Activated CD8-positive, alpha-beta memory T cell treated with anti-CD3 and anti-CD28 coated beads, Interleukin-2, amount 10 ng/mL, durations not matched to agents 7 days and 5 days (primary cell): Measurements from ENCODE around the gene CPN1. TPM values are rescaled to one million over a fixed set of nuclear protein-coding genes. Genes with fewer than 3 reads are reported as not detected.

Experiments used
- ATAC-seq: fragments of 150-1000 bp; cut with Tn5 transposase; one replicate; pipeline ENCODE4 v1.10.0; 2021; ENCODE audit warnings: moderate library complexity
- CTCF ChIA-PET: fragments of 350-600 bp; sonication (Branson Sonifier 250); formaldehyde crosslinking; loops from one replicate; lab custom pipeline; 2021; ENCODE audit warnings: antibody characterized with exemption; lab: Charles Lee
- DNase-seq: peaks from one replicate; pipeline ENCODE4 v3.0.0-alpha.2; 2020
- H3K27ac Mint-ChIP-seq: one replicate; pipeline ENCODE4 v1.8.0; 2021; ENCODE audit warnings: mild to moderate bottlenecking, mixed read lengths
- H3K27me3 Mint-ChIP-seq: one replicate; pipeline ENCODE4 v1.8.0; 2021; ENCODE audit warnings: mixed read lengths
- H3K36me3 Mint-ChIP-seq: one replicate; pipeline ENCODE4 v1.8.0; 2021; ENCODE audit warnings: mild to moderate bottlenecking, mixed read lengths
- H3K4me1 Mint-ChIP-seq: one replicate; pipeline ENCODE4 v1.8.0; 2021; ENCODE audit warnings: mixed read lengths
- H3K4me3 Mint-ChIP-seq: one replicate; pipeline ENCODE4 v1.8.0; 2021; ENCODE audit warnings: mild to moderate bottlenecking, moderate library complexity, mixed read lengths
- H3K9me3 Mint-ChIP-seq: one replicate; pipeline ENCODE4 v1.8.0; 2022; ENCODE audit warnings: low read depth, mixed read lengths
- total RNA-seq, 2 experiments: library from RNA; stranded (reverse); gene quantifications; one replicate each; pipeline ENCODE4 v1.2.3, GENCODE V29; 2021

CPN1 gene
- total RNA-seq, 2 experiments from 2014 or later = not detected

DNA sequence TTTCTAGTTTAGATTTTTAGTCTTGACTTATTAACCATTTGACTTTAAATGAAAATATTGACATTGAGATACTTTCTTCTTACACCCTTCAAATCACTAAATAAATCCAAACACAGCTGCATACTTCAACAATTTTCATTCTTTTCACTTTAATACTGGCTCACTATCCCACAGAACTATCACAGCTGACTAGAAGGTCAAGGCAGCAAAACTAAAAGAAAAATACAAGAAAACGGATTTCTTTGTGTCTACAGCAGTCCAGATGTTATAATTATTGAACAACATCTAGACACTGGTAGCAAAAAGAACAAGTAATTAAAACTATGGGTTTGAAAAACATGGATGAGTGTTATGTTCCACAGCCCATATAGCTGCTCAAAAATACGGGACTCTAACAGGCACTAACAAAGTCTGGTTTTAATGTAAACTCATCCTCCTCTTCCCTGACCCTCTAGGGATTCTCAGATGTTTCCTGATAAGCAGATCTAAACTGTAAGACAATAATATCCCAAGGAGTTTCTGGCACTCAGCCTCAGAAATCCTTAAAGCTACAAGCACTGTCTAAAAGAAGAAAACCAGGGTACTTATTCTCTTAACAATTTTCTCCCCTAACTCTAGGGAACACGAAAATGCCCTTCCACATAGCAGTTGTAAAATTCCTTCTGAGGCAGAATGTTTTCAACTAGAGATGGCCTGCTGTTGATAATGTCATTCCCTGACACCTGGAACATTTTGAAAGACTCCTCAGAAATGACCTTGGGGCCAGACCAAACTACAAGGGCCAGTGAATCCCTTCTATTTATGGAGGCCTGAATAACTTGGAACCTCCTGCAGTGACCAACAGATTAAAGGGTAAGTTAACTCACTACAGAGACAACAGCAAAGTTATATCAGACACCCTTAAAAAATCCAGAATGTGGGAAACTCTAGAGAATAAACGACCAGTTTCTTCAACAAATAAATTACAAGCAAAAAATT is 84.7 kb downstream of the CPN1 start:
- Mint-ChIP-seq H3K9me3 (no peaks in the 10 kb centered on the region), H3K4me3 (no peak overlapping the region), H3K36me3 (peaks cover 2% of the 10 kb centered on the region), H3K27me3 (no peaks in the 10 kb centered on the region), H3K4me1 (peaks cover 17% of the 10 kb centered on the region), H3K27ac (no peak overlapping the region)
- no peak for ATAC-seq
- CTCF ChIA-PET = interaction anchor here (0.9 to 4.2 kb wide), 4 partner anchors 12 to 151 kb away, joined by 4 to 17 read pairs (median 12); partner anchors contain the start of gene DNMBP
- DNase-seq = no peak

DNA sequence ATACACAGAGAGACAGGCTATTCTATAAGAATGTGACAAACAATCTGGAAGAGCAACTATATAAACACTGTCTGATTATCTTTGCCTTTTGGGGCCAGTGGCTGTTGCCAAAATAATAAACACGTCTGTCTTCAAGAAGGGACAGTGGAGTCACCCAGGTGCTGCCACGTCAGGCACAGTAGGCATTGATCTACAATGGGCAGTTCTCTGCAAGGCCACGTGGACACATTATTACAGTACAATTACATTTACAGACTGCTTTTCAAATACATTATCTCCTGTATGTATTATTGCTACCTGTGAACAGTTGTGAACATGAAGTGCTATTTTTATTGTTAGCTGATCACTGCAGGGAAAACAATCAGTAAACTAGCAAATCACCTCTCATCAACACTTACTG is 86.0 kb downstream of the CPN1 start:
- CTCF ChIA-PET = interaction anchor here (0.6 to 4.2 kb wide), 4 partner anchors 8 to 150 kb away, joined by 3 to 30 read pairs (median 10); partner anchors contain the start of gene DNMBP
- peaks cover 17% of the 10 kb centered on the region for H3K4me1 Mint-ChIP-seq
- H3K27ac Mint-ChIP-seq = no peak overlapping the region
- no peak for DNase-seq
- peaks cover 2% of the 10 kb centered on the region for H3K36me3 Mint-ChIP-seq
- H3K27me3 Mint-ChIP-seq = no peaks in the 10 kb centered on the region
- H3K4me3 Mint-ChIP-seq = no peak overlapping the region
- no peaks in the 10 kb centered on the region for H3K9me3 Mint-ChIP-seq
- ATAC-seq = no peak

DNA sequence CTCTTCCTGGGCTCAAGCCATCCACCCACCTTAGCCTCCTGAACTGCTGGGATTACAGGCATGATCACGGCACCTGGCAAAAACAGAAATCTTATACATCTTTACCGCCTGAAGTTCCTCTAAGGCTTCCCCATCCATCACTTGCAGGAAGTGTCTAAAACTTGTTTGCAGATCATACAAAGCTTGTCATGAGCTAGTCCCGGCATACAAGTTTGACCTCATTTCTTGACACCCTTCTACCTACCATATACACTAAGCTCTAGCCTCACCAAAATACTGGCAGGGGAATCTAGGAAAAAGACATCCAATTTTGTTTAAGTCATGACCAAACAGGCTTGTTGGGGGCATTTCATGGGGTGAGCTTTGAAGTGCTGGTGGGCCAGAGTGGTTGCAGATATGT is 86.4 kb downstream of the CPN1 start:
- CTCF ChIA-PET = interaction anchor here (0.6 to 4.2 kb wide), 6 partner anchors 8 to 149 kb away, joined by 3 to 30 read pairs (median 7); partner anchors contain the start of gene DNMBP
- Mint-ChIP-seq H3K9me3 (no peaks in the 10 kb centered on the region), H3K27ac (no peak overlapping the region), H3K4me3 (no peak overlapping the region), H3K36me3 (peaks cover 2% of the 10 kb centered on the region), H3K27me3 (no peaks in the 10 kb centered on the region), H3K4me1 (peaks cover 17% of the 10 kb centered on the region)
- ATAC-seq (no peak), DNase-seq (no peak)

DNA sequence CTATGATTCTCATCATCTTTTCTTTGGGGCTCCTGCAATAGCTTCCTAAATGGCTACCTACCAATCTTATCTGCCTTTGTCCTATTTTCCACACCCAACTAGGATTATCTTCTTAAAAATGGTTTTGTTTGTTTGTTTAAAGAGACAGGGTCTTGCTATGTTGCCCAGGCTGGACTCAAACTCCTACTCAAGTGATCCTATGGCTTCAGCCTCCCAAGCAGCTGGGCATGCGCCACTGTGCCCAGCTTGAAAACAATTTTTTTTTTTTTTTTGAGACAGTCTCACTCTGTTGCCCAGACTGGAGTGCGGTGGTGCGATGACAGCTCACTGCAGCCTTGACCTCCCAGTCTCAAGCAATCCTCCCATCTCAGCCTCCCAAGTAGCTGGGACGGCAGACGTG is 86.9 kb downstream of the CPN1 start:
- CTCF ChIA-PET = interaction anchor here (1.0 to 4.2 kb wide), 5 partner anchors 9 to 149 kb away, joined by 3 to 30 read pairs (median 10); partner anchors contain the start of gene DNMBP
- Mint-ChIP-seq H3K27ac (no peak overlapping the region), H3K36me3 (peaks cover 2% of the 10 kb centered on the region), H3K27me3 (no peaks in the 10 kb centered on the region), H3K9me3 (no peaks in the 10 kb centered on the region), H3K4me3 (no peak overlapping the region), H3K4me1 (peaks cover 17% of the 10 kb centered on the region)
- no peak for DNase-seq
- no peak for ATAC-seq

DNA sequence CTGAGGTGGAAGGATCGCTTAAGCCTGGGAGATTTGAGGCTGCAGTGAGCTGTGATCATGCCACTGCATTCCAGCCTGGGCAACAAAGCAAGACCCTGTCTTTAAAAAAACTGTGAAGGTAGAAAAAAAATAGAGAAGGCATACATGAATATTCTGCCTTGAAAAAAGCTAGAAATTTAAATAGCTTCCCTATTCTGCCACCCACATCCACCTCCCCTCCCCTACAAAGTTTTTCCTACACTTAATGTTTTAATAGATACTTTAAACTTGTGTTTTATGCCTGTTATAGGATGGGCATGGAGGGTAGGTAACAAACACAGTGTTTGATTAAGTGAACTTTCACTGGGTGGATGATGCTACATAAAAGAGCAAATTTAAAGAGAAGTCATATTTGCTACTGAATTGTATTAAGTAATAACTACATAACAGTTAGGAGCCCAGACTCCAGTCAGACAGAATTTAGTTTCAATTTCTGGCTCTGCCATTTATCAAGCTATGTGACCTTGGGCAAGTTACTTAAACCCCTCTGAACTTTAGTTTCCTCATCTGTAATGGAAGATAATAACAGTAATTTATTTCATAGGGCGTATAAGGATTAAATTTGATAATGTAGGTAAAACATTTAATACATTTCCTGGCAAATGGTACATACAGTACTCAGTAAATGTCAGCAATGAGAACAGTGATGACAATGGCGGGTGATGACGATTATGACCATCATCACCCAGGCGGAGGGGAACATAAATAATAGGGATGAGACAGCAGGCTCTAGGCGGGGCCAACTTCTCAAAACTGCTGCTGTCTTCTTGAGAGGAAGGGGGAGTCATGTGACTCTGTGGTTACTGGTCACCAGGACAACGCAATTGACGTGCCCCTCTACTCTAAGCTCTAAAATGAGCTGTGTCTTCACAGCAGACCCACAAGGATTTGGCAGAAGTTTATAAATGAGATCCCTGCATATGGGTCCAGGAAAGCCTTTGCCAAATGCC is 87.7 kb downstream of the CPN1 start:
- Mint-ChIP-seq H3K27ac (peak overlapping the region; percentile 67), H3K36me3 (peaks cover 2% of the 10 kb centered on the region), H3K4me1 (peaks cover 17% of the 10 kb centered on the region), H3K4me3 (peak overlapping the region; percentile 21), H3K27me3 (no peaks in the 10 kb centered on the region), H3K9me3 (no peaks in the 10 kb centered on the region)
- CTCF ChIA-PET = interaction anchor here (1.2 to 4.2 kb wide), 4 partner anchors 12 to 148 kb away, joined by 3 to 30 read pairs (median 12); partner anchors contain the start of gene DNMBP
- DNase-seq = peak; percentile 83
- peak; percentile 93 for ATAC-seq

Other genes starting within 250 kb of the CPN1 start
- 1 to 10 TPM; 3.4 to 5.1 TPM for gene DNMBP, start 71.9 kb downstream of the CPN1 start, total RNA-seq
- gene ERLIN1, start 104.2 kb upstream of the CPN1 start, total RNA-seq = 10 to 100 TPM; 17.2 to 17.5 TPM
- 10 to 100 TPM; 27.4 to 31.6 TPM for gene CHUK, start 147.7 kb upstream of the CPN1 start, total RNA-seq
- gene CWF19L1, start 185.8 kb upstream of the CPN1 start, total RNA-seq = 10 to 100 TPM; 44.6 to 47.6 TPM
- 10 to 100 TPM; 43.1 to 58.6 TPM for gene BLOC1S2, start 204.8 kb upstream of the CPN1 start, total RNA-seq
- gene PKD2L1, start 248.4 kb upstream of the CPN1 start, total RNA-seq = not detected